HepG2 (cell line): ENCODE results near the gene SV2B. TPM values are rescaled to one million over a fixed set of nuclear protein-coding genes. Genes with fewer than 3 reads are reported as not detected.
A peak's percentile ranks its signal among the peaks of the same experiment; 100 is the strongest.

Experiments
- ATAC-seq: fragments of 200-7000 bp; cut with Tn5 transposase; 3 replicates; pipeline ENCODE4 v1.9.1; 2020; ENCODE audit warnings: mild to moderate bottlenecking, moderate library complexity
- BruUV-seq: library from RNA; stranded (reverse); fragments of 400-500 nt; replicated peaks from 2 replicates; lab custom pipeline; 2021; lab: Mats Ljungman, UMichigan
- CTCF ChIA-PET: fragments of 300-600 bp; formaldehyde crosslinking; extraction: SDS; loops from one replicate; lab custom pipeline; 2021; ENCODE audit warnings: low total read pairs, inconsistent platforms, low intra/inter-chr PET ratio; lab: Yijun Ruan, JAX
- POLR2A ChIA-PET: fragments of 350-600 bp; sonication (Branson Sonifier 250); formaldehyde crosslinking; loops from one replicate; lab custom pipeline; 2020; ENCODE audit warnings: antibody characterized with exemption, inconsistent platforms; lab: Yijun Ruan, JAX
- DNase-seq: peaks from one replicate; pipeline ENCODE4 v3.0.0-alpha.2; 2015; ENCODE audit warnings: low spot score
- FAIRE-seq: peaks from 3 replicates; lab custom pipeline; 2011; peaks lifted over from hg19 to GRCh38; lab: Jason Lieb, UNC
- H2AFZ ChIP-seq: one replicate; pipeline ENCODE4 v1.6.1; 2011; ENCODE audit warnings: low read length, inconsistent platforms
- H3K27ac ChIP-seq: fragments of 300-600 bp; 3 replicates; pipeline ENCODE4 v1.8.0; 2011; ENCODE audit warnings: mixed run types, mild to moderate bottlenecking, mixed read lengths, low read length, inconsistent platforms; ENCODE audit not compliant: insufficient read depth; ENCODE audit errors: extremely low read length
- H3K27me3 ChIP-seq, 2 experiments: fragments of 200-600 bp in 1 of 2; 2 replicates in 1 of 2; 3 replicates in 1 of 2; pipeline versions ENCODE4 v1.6.0 to v1.8.0; 2011; ENCODE audit warnings: low read length in 2 of 2, mild to moderate bottlenecking in 2 of 2, moderate library complexity in 2 of 2, inconsistent platforms in 1 of 2; ENCODE audit not compliant: insufficient read depth in 2 of 2, control insufficient read depth in 1 of 2
- H3K36me3 ChIP-seq, 2 experiments: fragments of 200-600 bp in 1 of 2; replicated peaks in 1 of 2; 2 replicates in 1 of 2; 3 replicates in 1 of 2; pipeline versions ENCODE4 v1.5.1 to v1.8.0; 2011; ENCODE audit warnings: low read length in 2 of 2, inconsistent platforms in 1 of 2; ENCODE audit not compliant: insufficient read depth in 2 of 2, control insufficient read depth in 1 of 2
- H3K4me1 ChIP-seq: 2 replicates; pipeline ENCODE4 v1.5.1; 2012; ENCODE audit warnings: low read length, inconsistent platforms; ENCODE audit not compliant: insufficient read depth
- H3K4me2 ChIP-seq: 2 replicates; pipeline ENCODE4 v1.6.0; 2011; ENCODE audit warnings: low read depth, low read length, inconsistent platforms
- H3K4me3 ChIP-seq, 3 experiments: fragments of 200-600 bp in 1 of 3; sonication (generic), shearing (Covaris generic) in 1 of 3; replicated peaks in 1 of 3; 2 replicates each; pipeline ENCODE4 v1.5.1; 2011 to 2016; ENCODE audit warnings: low read length in 3 of 3, inconsistent platforms in 2 of 3, low read depth in 2 of 3, mild to moderate bottlenecking in 2 of 3, control low read depth in 1 of 3, mixed read lengths in 1 of 3; ENCODE audit not compliant: insufficient read depth in 1 of 3
- H3K79me2 ChIP-seq: one replicate; pipeline ENCODE4 v1.6.1; 2011; ENCODE audit warnings: low read length, inconsistent platforms; ENCODE audit not compliant: insufficient read depth
- H3K9ac ChIP-seq: 2 replicates; pipeline ENCODE4 v1.6.0; 2011; ENCODE audit warnings: mild to moderate bottlenecking, low read depth, low read length, inconsistent platforms; ENCODE audit not compliant: insufficient read depth
- H3K9me3 ChIP-seq: 2 replicates; pipeline ENCODE4 v1.5.1; 2012; ENCODE audit warnings: mild to moderate bottlenecking, low read length
- H4K20me1 ChIP-seq: 2 replicates; pipeline ENCODE4 v1.6.0; 2011; ENCODE audit warnings: inconsistent platforms, mild to moderate bottlenecking, low read length, moderate library complexity; ENCODE audit not compliant: insufficient read depth
- AGO2 ChIP-seq: fragments of 200-400 bp; formaldehyde crosslinking; optimal IDR thresholded peaks from 2 replicates; pipeline ENCODE3; 2017; ENCODE audit warnings: mild to moderate bottlenecking, low read depth, low read length, moderate library complexity
- ATM ChIP-seq: fragments of 450-650 bp; IDR thresholded peaks from 2 replicates; pipeline ENCODE4 v1.7.1; 2017; ENCODE audit warnings: mild to moderate bottlenecking, borderline replicate concordance
- EHMT2 ChIP-seq: fragments of 200-600 bp; sonication (generic); IDR thresholded peaks from 2 replicates; pipeline ENCODE4 v1.7.0; 2017; ENCODE audit warnings: antibody characterized with exemption, low read depth, low read length, borderline replicate concordance
- FOXK1 ChIP-seq: sonication (generic); formaldehyde crosslinking; IDR thresholded peaks from 2 replicates; pipeline ENCODE4 v1.4.0; 2020; ENCODE audit warnings: low read depth, missing genetic modification reagents, borderline replicate concordance
- MAFF ChIP-seq: IDR thresholded peaks from 2 replicates; pipeline ENCODE4 v1.6.1; 2011; ENCODE audit warnings: low read depth, low read length, improper control_type of control experiment
- MAFK ChIP-seq, 2 experiments: IDR thresholded peaks in 1 of 2; conservative IDR thresholded peaks in 1 of 2; 2 replicates each; pipeline ENCODE4 v1.6.1; 2011; ENCODE audit warnings: improper control_type of control experiment in 2 of 2, low read length in 2 of 2
- MIER2 ChIP-seq: IDR thresholded peaks from 2 replicates; pipeline ENCODE4 v1.6.1; 2016; ENCODE audit warnings: missing biosample characterization, missing genetic modification reagents
- MIXL1 ChIP-seq: IDR thresholded peaks from 2 replicates; pipeline ENCODE4 v1.6.1; 2016
- MLLT10 ChIP-seq: sonication (generic); formaldehyde crosslinking; IDR thresholded peaks from 2 replicates; pipeline ENCODE4 v1.4.0; 2020; ENCODE audit warnings: missing genetic modification reagents
- PHB2 ChIP-seq: fragments of 450-650 bp; IDR thresholded peaks from 2 replicates; pipeline ENCODE4 v1.6.1; 2018; ENCODE audit not compliant: partially characterized antibody
- RARA ChIP-seq: IDR thresholded peaks from 2 replicates; pipeline ENCODE4 v1.6.1; 2016; ENCODE audit warnings: missing genetic modification reagents, missing compliant biosample characterization
- STAT5B ChIP-seq: sonication (generic); formaldehyde crosslinking; IDR thresholded peaks from 2 replicates; pipeline ENCODE4 v1.4.0; 2020; ENCODE audit warnings: missing genetic modification reagents
- U2AF1 ChIP-seq: fragments of 200-400 bp; formaldehyde crosslinking; optimal IDR thresholded peaks from 2 replicates; pipeline ENCODE3; 2017; ENCODE audit warnings: mild to moderate bottlenecking, low read depth, low read length
- ZNF331 ChIP-seq: sonication (generic); formaldehyde crosslinking; IDR thresholded peaks from 2 replicates; pipeline ENCODE4 v1.4.0; 2020; ENCODE audit warnings: missing genetic modification reagents
- ZNF430 ChIP-seq: sonication (generic); formaldehyde crosslinking; IDR thresholded peaks from 2 replicates; pipeline ENCODE4 v1.9.0; 2021; ENCODE audit warnings: mild to moderate bottlenecking, missing genetic modification reagents
- ZNF672 ChIP-seq: sonication (generic); formaldehyde crosslinking; IDR thresholded peaks from 2 replicates; pipeline ENCODE4 v1.8.1; 2022; ENCODE audit warnings: missing genetic modification reagents
- WGBS: methylation state at CpG from one replicate; pipeline ENCODE4 v1.1.6; 2017; ENCODE audit warnings: low lambda C conversion rate; 5-methylcytosine and 5-hydroxymethylcytosine counted together
- in situ Hi-C: cut with HindIII; loops from 2 replicates; pipeline ENCODE4 v1.10.0; 2017; ENCODE audit warnings: low pct_unique_long_range_greater_than_20kb; ENCODE audit not compliant: extremely low pct_ligation_motif_present
- intact Hi-C: fragments of 100-400 bp; cut with micrococcal nuclease; formaldehyde crosslinking; loops from one replicate; pipeline ENCODE4 v1.10.0; 2022; ENCODE audit not compliant: unreplicated experiment
- polyA plus RNA-seq, 8 experiments: library from polyadenylated mRNA; depleted of rRNA in 3 of 8; stranded (reverse) in 7 of 8; unstranded in 1 of 8; fragments of >200 nt; fragmentation: Illumina TruSeq in 4 of 8; extraction: Trizol in 4 of 8; gene quantifications; 2 replicates each; pipeline versions ENCODE4 v1.2.1 to v1.2.3, GENCODE V29; 2011 to 2016; ENCODE audit warnings: low read depth in 4 of 8, missing spikeins in 1 of 8, mixed read lengths in 1 of 8; ENCODE audit not compliant: insufficient read depth in 1 of 8
- total RNA-seq, 5 experiments: library from RNA; depleted of rRNA; stranded (reverse); fragments of >200 nt; fragmentation: Illumina TruSeq; extraction: Trizol; gene quantifications; 2 replicates each; pipeline ENCODE4 v1.2.3, GENCODE V29; 2016; ENCODE audit warnings: low read depth in 1 of 5

Gene SV2B
- total and polyA plus RNA-seq, 2 of the 13 experiments (the other 11 are each of a cell fraction or from before 2014, with no cell fraction given), result not detected

DNA sequence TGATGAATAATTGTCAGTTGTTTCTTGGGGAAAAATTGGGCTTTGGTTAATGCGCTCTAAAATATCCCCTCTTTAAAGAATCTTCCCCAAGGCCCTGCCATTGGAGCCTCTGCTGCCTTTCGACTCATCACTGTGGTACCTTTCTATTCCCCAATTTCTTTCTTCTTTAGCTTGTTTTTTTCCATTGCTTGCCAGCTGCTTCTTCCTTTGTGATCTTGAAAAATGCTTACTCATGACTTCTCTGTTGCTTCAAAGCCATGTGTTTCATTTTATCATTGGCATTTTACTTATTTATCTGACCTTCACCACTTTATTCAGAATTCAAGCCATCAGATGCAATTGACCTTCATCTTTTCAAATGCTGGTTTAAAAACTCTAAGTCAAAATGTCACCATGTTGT lies 84.4 kb downstream of the SV2B start:
- Histone ChIP-seq H3K36me3 (no peaks in the 10 kb centered on the region), H3K9ac (no peak overlapping the region), H3K4me3 (no peak overlapping the region), H3K9me3 (no peaks in the 10 kb centered on the region), H3K27me3 (no peaks in the 10 kb centered on the region), H3K4me2 (no peak overlapping the region), H3K79me2 (no peaks in the 10 kb centered on the region), H2AFZ (no peak overlapping the region), H4K20me1 (no peaks in the 10 kb centered on the region), H3K27ac (no peak overlapping the region), H3K4me1 (no peaks in the 10 kb centered on the region)
- BruUV-seq, result no TSS peak
- ATAC-seq (no peak), DNase-seq (no peak), FAIRE-seq (no peak)
- ChIA-PET POLR2A (no interaction called here), CTCF (no interaction called here)
- in situ Hi-C loops (no loop called here), intact Hi-C loops (no loop called here)
- TF ChIP-seq MAFF (peak; percentile 81), AGO2 (no peak), MAFK (conservative IDR thresholded peaks at IDR 0.05 in 1 of 2, IDR thresholded peaks at IDR 0.05 in 1 of 2; ENCODE audit: low read length in 2 of 2) (peak; percentile 77 to 89)
- 0% methylated on average over 2 of the region's 2 CpGs for WGBS

DNA sequence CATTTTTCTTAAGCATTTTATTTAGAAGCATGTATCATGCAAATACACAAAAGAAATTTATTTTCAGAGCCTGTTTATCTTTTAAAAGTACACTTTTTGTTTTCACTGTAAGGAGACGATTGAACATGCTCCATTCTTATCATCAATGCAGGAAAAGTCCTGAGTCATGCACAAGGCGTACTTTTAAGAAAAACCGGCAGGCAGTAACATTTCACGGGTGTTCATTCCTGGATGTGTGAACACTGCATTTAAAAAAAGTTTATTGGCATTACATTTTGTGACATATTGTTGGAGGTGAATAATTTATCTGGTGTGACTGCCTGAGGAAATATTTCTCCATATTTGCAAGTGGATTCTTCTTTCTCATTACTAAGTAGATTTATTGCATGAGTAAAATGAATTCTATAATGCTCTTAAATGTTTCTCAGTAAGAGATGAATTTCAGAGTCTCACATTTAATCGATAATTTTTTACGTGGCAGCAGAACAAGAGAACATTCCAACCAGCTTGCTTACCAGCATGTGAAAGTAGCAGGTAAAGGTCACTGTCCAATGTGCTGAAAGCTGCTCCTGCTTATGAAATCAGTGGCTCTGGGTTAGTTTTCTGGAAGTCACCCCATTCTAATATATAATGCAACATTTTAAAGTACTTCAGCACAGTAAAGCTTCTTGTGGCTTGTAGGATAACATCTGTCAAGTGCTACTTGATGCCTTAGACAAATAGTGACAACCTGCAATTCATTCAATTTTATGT lies 87.0 kb downstream of the SV2B start:
- H2AFZ ChIP-seq, result no peak overlapping the region
- no peak overlapping the region for H3K4me3 ChIP-seq
- no peaks in the 10 kb centered on the region for H3K9me3 ChIP-seq
- no peak overlapping the region for H3K9ac ChIP-seq
- H3K27me3 ChIP-seq, result 0 out of 5 replicates have a peak, but pooled peaks cover 0 to 2% of the 10 kb centered on the region in 2 experiments
- H3K4me1 ChIP-seq, result no peaks in the 10 kb centered on the region
- no peaks in the 10 kb centered on the region for H4K20me1 ChIP-seq
- intact Hi-C loops (no loop called here), in situ Hi-C loops (no loop called here)
- CTCF ChIA-PET, result no interaction called here
- POLR2A ChIA-PET, result no interaction called here
- no peak for FAIRE-seq
- ATAC-seq, result no peak
- no TSS peak for BruUV-seq
- 15% methylated on average over 6 of the region's 6 CpGs for WGBS
- H3K79me2 ChIP-seq, result no peaks in the 10 kb centered on the region
- no peaks in the 10 kb centered on the region for H3K36me3 ChIP-seq
- peak; percentile 13 for DNase-seq
- no peak overlapping the region for H3K27ac ChIP-seq
- H3K4me2 ChIP-seq, result no peak overlapping the region
- 0 out of 2 replicates have a peak, but pooled peaks have one; percentile 30 for TF ChIP-seq RARA (CRISPR knock-in tag)
- no peak for TF ChIP-seq ATM
- TF ChIP-seq EHMT2, result peak; percentile 47; the same call in 1 of the 2 replicates
- TF ChIP-seq MIXL1 (CRISPR knock-in tag), result 0 out of 2 replicates have a peak, but pooled peaks have one; percentile 27
- 0 out of 2 replicates have a peak, but pooled peaks have one; percentile 35 for TF ChIP-seq ZNF331 (CRISPR knock-in tag)
- no peak for TF ChIP-seq PHB2
- peak; percentile 96 for TF ChIP-seq MIER2 (CRISPR knock-in tag)
- no peak for TF ChIP-seq ZNF672 (CRISPR knock-in tag)
- no peak for TF ChIP-seq ZNF430 (CRISPR knock-in tag)
- peak; percentile 40; the same call in 1 of the 2 replicates for TF ChIP-seq FOXK1 (CRISPR knock-in tag)
- 0 out of 2 replicates have a peak, but pooled peaks have one; percentile 36 for TF ChIP-seq STAT5B (CRISPR knock-in tag)
- no peak for TF ChIP-seq MLLT10 (CRISPR knock-in tag)
- TF ChIP-seq U2AF1, result no peak
